ENCODE results near the gene DLGAP1.

DLGAP1 gene

GRCh38 chr18:3798032-3798431 is 657.1 kb downstream of the DLGAP1 start:
- no peak for DNase-seq

GRCh38 chr18:3796434-3796833 is 658.7 kb downstream of the DLGAP1 start:
- no peak for DNase-seq

GRCh38 chr18:3794537-3795348 is 660.4 kb downstream of the DLGAP1 start:
- DNase-seq = peak; percentile 37

- DNase-seq = no peak
Measured at GRCh38 chr18:3793545-3793944, 661.6 kb downstream of the DLGAP1 start.

GRCh38 chr18:3793111-3793510 is 662.0 kb downstream of the DLGAP1 start:
- no peak for DNase-seq

GRCh38 chr18:3792711-3793110 is 662.4 kb downstream of the DLGAP1 start:
- DNase-seq = no peak

- DNase-seq = no peak
Measured at GRCh38 chr18:3791238-3791637, 663.9 kb downstream of the DLGAP1 start.

GRCh38 chr18:3790703-3791102 is 664.4 kb downstream of the DLGAP1 start:
- DNase-seq = no peak

- no peak for DNase-seq
Measured at GRCh38 chr18:3789525-3789924, 665.6 kb downstream of the DLGAP1 start.

- no peak for DNase-seq
Measured at GRCh38 chr18:3784949-3785348, 670.2 kb downstream of the DLGAP1 start.

GRCh38 chr18:3782901-3783300 is 672.2 kb downstream of the DLGAP1 start:
- DNase-seq = no peak

- DNase-seq = no peak
Measured at GRCh38 chr18:3777719-3778118, 677.4 kb downstream of the DLGAP1 start.

GRCh38 chr18:3777122-3777521 is 678.0 kb downstream of the DLGAP1 start:
- DNase-seq = no peak

GRCh38 chr18:3775996-3776395 is 679.1 kb downstream of the DLGAP1 start:
- DNase-seq = no peak

GRCh38 chr18:3773303-3773702 is 681.8 kb downstream of the DLGAP1 start:
- DNase-seq = no peak

GRCh38 chr18:3771121-3771971 is 683.8 kb downstream of the DLGAP1 start:
- DNase-seq = peak; percentile 73

- DNase-seq = no peak
Measured at GRCh38 chr18:3761266-3761665, 693.8 kb downstream of the DLGAP1 start.

GRCh38 chr18:3760741-3761140 is 694.4 kb downstream of the DLGAP1 start:
- DNase-seq = no peak

GRCh38 chr18:3759099-3759498 is 696.0 kb downstream of the DLGAP1 start:
- no peak for DNase-seq

- no peak for DNase-seq
Measured at GRCh38 chr18:3758531-3758930, 696.6 kb downstream of the DLGAP1 start.

- no peak for DNase-seq
Measured at GRCh38 chr18:3757361-3757760, 697.7 kb downstream of the DLGAP1 start.

GRCh38 chr18:3753106-3753505 is 702.0 kb downstream of the DLGAP1 start:
- DNase-seq = no peak

GRCh38 chr18:3748086-3748485 is 707.0 kb downstream of the DLGAP1 start:
- DNase-seq = no peak
